Left lobe of liver (tissue), 2 donors: Measurements from ENCODE around the gene MPV17L2. TPM values are rescaled to one million over a fixed set of nuclear protein-coding genes. Genes with fewer than 3 reads are reported as not detected.

Source experiments
- ATAC-seq: fragments of 200-7000 bp; cut with Tn5 transposase; one replicate; pipeline ENCODE4 v1.9.1; 2020; ENCODE audit warnings: mild to moderate bottlenecking, moderate library complexity
- DNase-seq: peaks from one replicate; pipeline ENCODE4 v3.0.0-alpha.2; 2020; ENCODE audit warnings: low spot score
- total RNA-seq: library from RNA; stranded (reverse); gene quantifications from one replicate; pipeline ENCODE4 v1.2.1, GENCODE V29; 2021
- donor health status: DM: no; HTN: no; CAD: no; lungs with moderate emphysema.
- donor health status: DM: no; HTN: yes; CAD: no.

MPV17L2 gene
- total RNA-seq, 1 donor from 2014 or later, result 8.6 TPM

- ATAC-seq, result peak; percentile 6
- DNase-seq, result no peak
Measured at GRCh38 chr19:18160493-18160970, 32.5 kb upstream of the MPV17L2 start.

GRCh38 chr19:18160971-18161635, 31.9 kb upstream of the MPV17L2 start:
- peak; percentile 93 for ATAC-seq
- DNase-seq, result peak; percentile 81

- no peak for ATAC-seq
- no peak for DNase-seq
Measured at GRCh38 chr19:18161636-18162002, 31.4 kb upstream of the MPV17L2 start.

GRCh38 chr19:18164072-18164471, 28.9 kb upstream of the MPV17L2 start:
- no peak for DNase-seq
- ATAC-seq, result no peak

GRCh38 chr19:18165794-18166544, 27.0 kb upstream of the MPV17L2 start:
- no peak for DNase-seq
- no peak for ATAC-seq

GRCh38 chr19:18167011-18167410, 26.0 kb upstream of the MPV17L2 start:
- DNase-seq (no peak), ATAC-seq (no peak)

- ATAC-seq (peak; percentile 77), DNase-seq (peak; percentile 53)
Measured at GRCh38 chr19:18167975-18168645, 24.9 kb upstream of the MPV17L2 start.

- DNase-seq, result no peak
- no peak for ATAC-seq
Measured at GRCh38 chr19:18168673-18169381, 24.2 kb upstream of the MPV17L2 start.

- no peak for DNase-seq
Measured at GRCh38 chr19:18170714-18171255, 22.2 kb upstream of the MPV17L2 start.

GRCh38 chr19:18171605-18172327, 21.3 kb upstream of the MPV17L2 start:
- no peak for ATAC-seq
- no peak for DNase-seq

More at GRCh38 chr19:18170714-18171255, 22.2 kb upstream of the MPV17L2 start:
- ATAC-seq, result no peak

- DNase-seq, result no peak
- ATAC-seq, result no peak
Measured at GRCh38 chr19:18172331-18173053, 20.5 kb upstream of the MPV17L2 start.

GRCh38 chr19:18173054-18173571, 19.9 kb upstream of the MPV17L2 start:
- DNase-seq (peak; percentile 64), ATAC-seq (peak; percentile 1)

GRCh38 chr19:18173572-18174288, 19.3 kb upstream of the MPV17L2 start, which contains the start of gene IFI30:
IFI30 (plus strand) TSS chr19:18173813; CDS start chr19:18173842, 29 bp downstream.
- DNase-seq (peak; percentile 92), ATAC-seq (peak; percentile 89)

GRCh38 chr19:18174983-18175382, 18.0 kb upstream of the MPV17L2 start:
- no peak for ATAC-seq
- no peak for DNase-seq

GRCh38 chr19:18176367-18177310, 16.4 kb upstream of the MPV17L2 start:
- no peak for ATAC-seq
- no peak for DNase-seq

GRCh38 chr19:18179957-18180356, 13.1 kb upstream of the MPV17L2 start:
- DNase-seq (no peak), ATAC-seq (no peak)

- no peak for DNase-seq
- ATAC-seq, result no peak
Measured at GRCh38 chr19:18183529-18183928, 9.5 kb upstream of the MPV17L2 start.
